IPS-18a (cell line): ENCODE data around the gene CDH22.
A peak's percentile ranks its signal among the peaks of the same experiment; 100 is the strongest.

ENCODE experiments used
- H3K27ac ChIP-seq: one replicate; pipeline ENCODE4 v1.5.1; 2013; ENCODE audit warnings: low read length
- H3K27me3 ChIP-seq: one replicate; pipeline ENCODE4 v1.6.1; 2013; ENCODE audit warnings: mild to moderate bottlenecking, low read length; ENCODE audit not compliant: control insufficient read depth, insufficient read depth
- H3K36me3 ChIP-seq: one replicate; pipeline ENCODE4 v1.6.1; 2013; ENCODE audit warnings: low read depth, low read length; ENCODE audit not compliant: control insufficient read depth
- H3K4me1 ChIP-seq: one replicate; pipeline ENCODE4 v1.6.1; 2013; ENCODE audit warnings: low read depth, low read length; ENCODE audit not compliant: control insufficient read depth
- H3K4me3 ChIP-seq: one replicate; pipeline ENCODE4 v1.5.1; 2013; ENCODE audit warnings: low read length
- H3K9ac ChIP-seq: one replicate; pipeline ENCODE4 v1.6.1; 2013; ENCODE audit warnings: mild to moderate bottlenecking, low read length, moderate library complexity
- H3K9me3 ChIP-seq: one replicate; pipeline ENCODE4 v1.6.1; 2013; ENCODE audit warnings: low read depth, low read length; ENCODE audit not compliant: control insufficient read depth

The CDH22 gene

GRCh38 chr20:46350986-46351267 lies 42.6 kb upstream of the CDH22 start:
- Histone ChIP-seq H3K9me3 (no peaks in the 10 kb centered on the region), H3K9ac (peak overlapping the region; percentile 45), H3K4me1 (peaks cover 17% of the 10 kb centered on the region), H3K27ac (peak overlapping the region; percentile 79), H3K36me3 (no peaks in the 10 kb centered on the region), H3K27me3 (no peaks in the 10 kb centered on the region), H3K4me3 (no peak overlapping the region)

GRCh38 chr20:46350201-46350985 lies 42.1 kb upstream of the CDH22 start:
- H3K27ac ChIP-seq: peak overlapping the region; percentile 79
- H3K27me3 ChIP-seq: peaks cover under 1% of the 10 kb centered on the region
- no peaks in the 10 kb centered on the region for H3K9me3 ChIP-seq
- peak overlapping the region; percentile 45 for H3K9ac ChIP-seq
- H3K4me3 ChIP-seq: no peak overlapping the region
- peaks cover 17% of the 10 kb centered on the region for H3K4me1 ChIP-seq
- H3K36me3 ChIP-seq: no peaks in the 10 kb centered on the region

GRCh38 chr20:46349742-46350056 lies 41.4 kb upstream of the CDH22 start:
- no peaks in the 10 kb centered on the region for H3K9me3 ChIP-seq
- no peaks in the 10 kb centered on the region for H3K36me3 ChIP-seq
- H3K4me3 ChIP-seq: no peak overlapping the region
- peaks cover 7% of the 10 kb centered on the region for H3K27me3 ChIP-seq
- H3K27ac ChIP-seq: no peak overlapping the region
- H3K4me1 ChIP-seq: peaks cover 17% of the 10 kb centered on the region
- H3K9ac ChIP-seq: no peak overlapping the region

GRCh38 chr20:46349035-46349741 lies 40.9 kb upstream of the CDH22 start:
- Histone ChIP-seq H3K9me3 (no peaks in the 10 kb centered on the region), H3K4me3 (no peak overlapping the region), H3K9ac (no peak overlapping the region), H3K36me3 (no peaks in the 10 kb centered on the region), H3K27me3 (peaks cover 7% of the 10 kb centered on the region), H3K4me1 (peaks cover 17% of the 10 kb centered on the region), H3K27ac (no peak overlapping the region)

DNA sequence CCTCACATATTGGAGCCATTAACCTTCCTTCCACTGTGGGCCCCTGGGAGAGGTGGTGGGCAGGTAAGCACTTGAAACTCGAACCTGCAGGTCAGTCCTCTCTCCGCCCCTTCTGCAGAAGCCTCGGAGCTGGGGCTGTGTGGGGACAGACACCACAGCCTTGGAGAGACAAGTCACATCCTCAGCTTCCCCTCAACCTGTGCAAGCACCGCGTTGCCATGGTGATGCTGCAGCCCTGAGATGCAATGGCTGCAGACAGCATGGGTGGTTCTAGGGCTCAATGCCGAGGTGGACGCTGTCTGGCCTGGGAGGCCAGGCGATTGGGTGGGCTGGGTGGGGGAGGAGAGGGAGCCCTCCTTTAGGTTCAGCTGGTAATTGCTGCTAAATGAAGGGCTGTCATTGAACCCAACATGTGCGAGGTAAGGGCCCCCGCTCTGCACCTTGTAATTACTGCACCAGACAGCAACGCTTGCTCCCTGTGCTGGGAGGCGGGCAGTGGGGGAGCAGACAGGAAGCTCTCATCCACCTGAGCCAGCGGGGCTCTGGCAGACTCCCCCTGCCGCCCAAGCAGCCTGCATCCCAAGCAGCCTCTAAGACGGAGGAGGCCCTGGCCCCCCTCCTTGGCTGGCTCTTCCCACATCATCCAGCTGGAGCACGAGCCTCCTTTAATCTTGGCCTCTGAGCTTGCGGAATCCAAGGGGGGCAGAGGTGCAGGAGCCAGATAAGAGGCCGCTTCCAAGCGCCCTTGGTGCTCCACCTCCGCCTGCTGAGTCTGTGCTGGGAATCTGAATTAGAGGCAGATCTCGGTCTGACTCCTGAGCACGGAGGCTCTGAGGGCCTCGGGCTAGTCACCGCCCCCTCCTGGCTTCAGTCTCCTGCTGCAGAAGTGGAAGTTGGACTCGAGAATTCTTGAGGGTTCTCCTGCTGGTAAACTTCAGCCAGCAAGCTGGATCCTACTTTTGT lies 39.8 kb upstream of the CDH22 start:
- Histone ChIP-seq H3K9me3 (no peaks in the 10 kb centered on the region), H3K4me3 (peak overlapping the region; percentile 4), H3K4me1 (peaks cover 17% of the 10 kb centered on the region), H3K36me3 (no peaks in the 10 kb centered on the region), H3K9ac (no peak overlapping the region), H3K27ac (no peak overlapping the region), H3K27me3 (peaks cover 9% of the 10 kb centered on the region)

- no peak overlapping the region for H3K4me3 ChIP-seq
- no peak overlapping the region for H3K9ac ChIP-seq
- no peaks in the 10 kb centered on the region for H3K9me3 ChIP-seq
- no peaks in the 10 kb centered on the region for H3K36me3 ChIP-seq
- peaks cover 19% of the 10 kb centered on the region for H3K27me3 ChIP-seq
- peaks cover 17% of the 10 kb centered on the region for H3K4me1 ChIP-seq
- H3K27ac ChIP-seq: no peak overlapping the region
Measured at GRCh38 chr20:46346770-46347169, 38.5 kb upstream of the CDH22 start.

- Histone ChIP-seq H3K27ac (no peak overlapping the region), H3K4me1 (peaks cover 5% of the 10 kb centered on the region)
Measured at GRCh38 chr20:46344488-46345162, 36.3 kb upstream of the CDH22 start.

DNA sequence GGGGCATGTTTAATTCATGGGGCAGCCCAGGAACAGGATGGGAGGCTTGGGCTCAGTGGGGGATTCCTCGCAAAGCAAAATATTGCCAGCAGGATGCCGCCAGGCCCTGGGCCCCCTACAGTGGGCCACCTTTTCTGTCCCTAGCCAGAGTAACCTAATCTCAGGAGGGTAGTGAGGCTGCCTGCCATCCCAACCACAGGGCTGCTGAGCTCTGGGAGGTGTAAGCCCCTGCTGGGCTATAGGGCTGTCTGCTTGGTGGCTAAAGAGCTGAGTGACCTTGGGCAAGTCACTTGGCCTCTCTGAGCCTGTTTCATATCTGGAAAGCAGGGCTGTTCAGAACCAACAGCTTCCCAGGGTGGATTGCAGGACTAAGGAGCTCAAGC lies 35.7 kb upstream of the CDH22 start:
- Histone ChIP-seq H3K9ac (no peak overlapping the region), H3K27ac (no peak overlapping the region), H3K9me3 (no peaks in the 10 kb centered on the region), H3K4me1 (peaks cover 5% of the 10 kb centered on the region), H3K36me3 (no peaks in the 10 kb centered on the region), H3K4me3 (no peak overlapping the region), H3K27me3 (peaks cover 32% of the 10 kb centered on the region)

More at GRCh38 chr20:46344488-46345162, 36.3 kb upstream of the CDH22 start:
- H3K9ac ChIP-seq: no peak overlapping the region
- H3K9me3 ChIP-seq: no peaks in the 10 kb centered on the region
- peaks cover 26% of the 10 kb centered on the region for H3K27me3 ChIP-seq
- H3K4me3 ChIP-seq: no peak overlapping the region
- no peaks in the 10 kb centered on the region for H3K36me3 ChIP-seq

GRCh38 chr20:46343348-46343974 lies 35.2 kb upstream of the CDH22 start:
- H3K27me3 ChIP-seq: peaks cover 32% of the 10 kb centered on the region
- no peak overlapping the region for H3K4me3 ChIP-seq
- no peaks in the 10 kb centered on the region for H3K9me3 ChIP-seq
- H3K9ac ChIP-seq: no peak overlapping the region
- no peak overlapping the region for H3K27ac ChIP-seq
- no peaks in the 10 kb centered on the region for H3K4me1 ChIP-seq
- H3K36me3 ChIP-seq: no peaks in the 10 kb centered on the region

DNA sequence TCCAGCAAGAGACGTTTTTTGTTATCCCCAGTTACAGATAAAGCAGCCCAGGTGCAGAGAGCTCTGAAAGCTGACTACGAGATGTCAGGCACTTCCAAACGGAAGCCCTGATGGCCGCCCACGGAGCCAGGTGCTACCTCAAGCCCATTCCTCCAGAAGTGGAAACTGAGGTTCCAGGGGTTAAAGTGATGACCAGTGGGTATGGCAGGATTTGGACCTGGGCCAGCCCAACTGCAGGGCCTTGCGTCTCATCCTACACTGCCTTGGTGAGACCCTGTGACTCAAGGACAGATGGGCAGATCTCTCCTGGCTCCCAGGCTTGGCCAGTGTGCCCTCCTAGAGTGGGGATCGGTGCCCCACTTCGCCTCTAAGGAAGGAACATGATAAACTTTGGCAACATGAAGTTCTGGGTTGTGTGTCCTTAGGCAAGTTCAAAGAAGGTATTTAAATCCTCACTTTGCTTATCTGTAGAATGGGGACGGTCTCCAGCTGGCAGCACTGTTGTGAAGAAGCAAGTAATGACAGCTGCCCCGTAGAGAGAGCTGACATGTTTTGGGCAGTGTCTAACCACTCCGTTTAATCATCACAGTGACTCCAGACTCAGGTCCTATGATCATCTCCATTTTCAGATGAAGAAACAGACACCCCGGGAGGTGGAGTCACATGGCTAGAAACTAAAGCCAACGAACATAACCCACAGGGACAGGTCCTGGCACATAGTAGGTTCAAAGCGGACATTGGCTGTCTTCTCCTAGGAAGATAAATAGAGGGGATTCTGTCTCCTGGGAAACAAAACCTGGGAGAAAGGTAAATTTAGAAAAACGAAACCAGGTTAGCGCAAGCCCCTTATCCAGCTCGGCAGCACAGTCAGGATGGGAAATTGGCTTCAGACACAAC lies 34.4 kb upstream of the CDH22 start:
- peaks cover 32% of the 10 kb centered on the region for H3K27me3 ChIP-seq
- no peaks in the 10 kb centered on the region for H3K4me1 ChIP-seq
- H3K36me3 ChIP-seq: no peaks in the 10 kb centered on the region
- H3K27ac ChIP-seq: no peak overlapping the region
- H3K4me3 ChIP-seq: no peak overlapping the region
- no peak overlapping the region for H3K9ac ChIP-seq
- H3K9me3 ChIP-seq: no peaks in the 10 kb centered on the region
